ENCODE measurements around the gene MTX2.

Gene MTX2

DNA sequence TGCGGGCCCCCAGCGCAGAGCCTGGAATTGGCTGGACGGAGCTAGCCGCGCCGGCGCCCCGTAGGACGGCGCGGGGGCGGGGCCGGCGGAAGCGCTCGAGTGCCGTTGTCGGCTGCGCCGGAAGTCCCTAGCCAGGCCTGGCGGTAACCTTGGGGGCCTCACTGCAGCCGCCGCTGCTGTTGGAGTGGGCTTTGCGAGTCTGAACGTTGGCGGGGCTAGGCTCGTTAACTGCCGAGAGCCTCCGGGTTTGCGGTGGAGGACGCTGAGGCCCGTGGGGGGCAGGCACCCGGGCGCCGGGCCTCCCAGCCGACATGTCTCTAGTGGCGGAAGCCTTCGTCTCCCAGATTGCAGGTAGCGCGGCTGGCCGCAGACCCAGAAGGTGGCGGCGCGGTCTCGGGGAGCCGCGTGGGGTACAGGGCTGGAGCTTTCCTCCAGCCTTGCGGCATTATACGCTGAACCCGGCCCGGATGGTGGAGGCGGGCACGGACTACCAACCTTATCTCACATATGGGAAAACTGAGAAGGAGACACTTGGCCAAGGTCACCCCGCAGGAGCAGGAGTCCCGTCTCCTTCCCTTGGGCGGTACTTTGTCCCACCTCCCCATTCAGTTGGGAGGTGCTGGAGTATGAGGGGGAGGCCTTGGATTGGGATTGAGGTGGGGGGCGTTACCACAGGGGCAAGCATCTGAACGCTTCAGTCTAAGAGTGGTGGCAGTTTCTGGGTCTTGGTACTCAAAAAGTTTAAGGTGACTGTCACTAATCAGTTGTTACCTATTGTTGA, at the start of gene MTX2:
Gene MTX2 (plus strand): TSS at position 124 of the 781 bp plus-strand sequence. CDS start 188 bp downstream, at position 312.
- DNase-seq (ENCODE audit: low read depth in 2 of 2): peak; percentile 38 to 66

DNA sequence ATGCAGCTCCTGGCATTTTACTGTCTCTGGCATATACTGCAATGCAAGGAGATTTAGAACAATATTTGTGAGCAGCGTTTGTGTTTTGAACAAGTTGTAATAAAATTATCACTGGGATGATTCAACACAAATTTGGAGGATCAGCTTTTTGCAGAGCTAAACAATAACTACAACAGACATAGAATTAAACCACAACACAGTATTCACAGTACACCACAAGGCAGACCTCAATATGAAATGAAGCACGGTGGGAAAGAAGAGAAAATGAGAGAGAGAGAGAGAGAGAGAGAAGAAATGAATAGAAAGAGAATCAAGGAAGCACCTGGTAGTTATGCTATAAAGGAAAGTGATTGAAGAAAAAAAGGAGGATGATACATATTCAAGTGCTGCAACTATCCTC, 41.4 kb upstream of the MTX2 start:
- no peak for DNase-seq (ENCODE audit: low read depth in 2 of 2)

GRCh38 chr2:176234156-176234555, 35.1 kb upstream of the MTX2 start:
- DNase-seq (ENCODE audit: low read depth in 2 of 2): no peak

GRCh38 chr2:176234940-176235339, 34.3 kb upstream of the MTX2 start:
- DNase-seq (ENCODE audit: low read depth in 2 of 2): no peak

DNA sequence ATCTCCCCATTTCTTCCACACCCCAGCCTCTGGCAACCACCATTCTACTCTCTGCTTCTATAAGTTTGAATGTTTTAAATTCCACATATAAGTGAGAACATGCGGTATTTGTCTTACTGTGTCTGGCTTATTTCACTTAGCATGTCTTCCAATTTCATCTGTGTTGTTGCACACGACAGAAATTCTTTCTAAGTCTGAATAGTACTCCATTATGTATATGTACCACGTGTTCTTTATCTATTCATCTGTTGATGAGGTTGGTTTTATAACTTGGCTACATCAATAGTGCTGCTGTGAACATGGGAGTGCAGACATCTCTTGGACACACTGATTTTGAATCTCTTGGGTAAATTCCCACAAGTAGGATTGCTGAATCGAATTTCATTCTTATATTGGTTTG, 31.8 kb upstream of the MTX2 start:
- DNase-seq (ENCODE audit: low read depth in 2 of 2): no peak

DNA sequence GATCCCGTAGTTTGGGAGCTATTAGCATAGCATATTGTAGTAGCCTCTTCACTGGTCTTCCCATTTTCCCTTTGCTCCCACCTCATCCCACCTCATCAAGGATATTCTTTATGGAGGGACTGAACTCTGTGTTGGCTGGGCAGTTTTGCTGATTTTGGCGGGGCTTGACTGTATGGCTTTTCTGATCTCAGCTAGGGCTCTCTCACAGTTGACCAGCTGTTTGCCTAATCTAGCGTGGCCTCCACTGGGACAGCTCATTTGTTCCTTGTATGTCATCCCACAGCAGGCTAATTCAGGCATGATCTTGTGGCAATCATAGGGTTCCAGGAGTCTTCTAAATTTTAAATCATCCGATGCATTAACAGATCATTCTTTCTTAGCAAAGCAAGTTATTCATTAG, 30.2 kb upstream of the MTX2 start:
- DNase-seq (ENCODE audit: low read depth in 2 of 2): no peak

- no peak for DNase-seq (ENCODE audit: low read depth in 2 of 2)
Observed at GRCh38 chr2:176240301-176240700, 28.9 kb upstream of the MTX2 start.

DNA sequence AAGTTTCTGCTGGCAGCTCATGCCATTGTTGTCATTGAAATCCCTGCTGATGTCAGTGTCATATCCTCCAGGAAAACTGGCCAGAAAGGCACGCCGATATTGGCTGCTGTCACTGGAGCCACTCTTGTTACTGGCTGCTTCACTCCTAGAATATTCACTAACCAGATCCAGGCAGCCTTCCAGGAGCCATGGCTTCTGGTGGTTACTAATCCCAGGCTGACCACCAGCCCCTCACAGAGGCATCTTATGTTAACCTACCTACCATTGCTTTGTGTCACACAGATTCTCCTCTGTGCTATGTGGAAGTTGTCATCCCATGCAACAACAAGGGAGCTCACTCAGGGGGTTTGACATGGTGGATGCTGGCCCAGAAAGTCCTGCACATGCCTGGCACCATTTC, 27.0 kb upstream of the MTX2 start:
- DNase-seq (ENCODE audit: low read depth in 2 of 2): no peak

DNA sequence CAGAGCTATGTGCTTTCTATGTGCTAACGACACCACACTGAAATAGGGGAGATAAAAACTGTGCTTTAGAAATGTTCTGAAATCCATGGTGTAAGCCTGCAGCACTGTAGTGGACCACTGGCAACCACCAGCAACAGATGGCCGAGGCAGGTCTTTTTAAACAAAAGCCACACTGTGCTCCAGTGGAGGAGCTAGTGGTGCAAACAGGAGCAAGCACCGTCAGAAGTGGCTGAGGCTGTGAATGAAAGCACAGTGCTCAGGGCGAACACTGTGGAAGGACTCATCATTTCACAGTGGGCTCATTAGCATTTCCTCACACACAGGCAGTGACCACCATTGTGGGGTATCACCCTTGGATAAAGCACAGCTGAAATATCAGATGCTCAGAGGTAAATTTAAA, 22.9 kb upstream of the MTX2 start:
- no peak for DNase-seq (ENCODE audit: low read depth in 2 of 2)

DNA sequence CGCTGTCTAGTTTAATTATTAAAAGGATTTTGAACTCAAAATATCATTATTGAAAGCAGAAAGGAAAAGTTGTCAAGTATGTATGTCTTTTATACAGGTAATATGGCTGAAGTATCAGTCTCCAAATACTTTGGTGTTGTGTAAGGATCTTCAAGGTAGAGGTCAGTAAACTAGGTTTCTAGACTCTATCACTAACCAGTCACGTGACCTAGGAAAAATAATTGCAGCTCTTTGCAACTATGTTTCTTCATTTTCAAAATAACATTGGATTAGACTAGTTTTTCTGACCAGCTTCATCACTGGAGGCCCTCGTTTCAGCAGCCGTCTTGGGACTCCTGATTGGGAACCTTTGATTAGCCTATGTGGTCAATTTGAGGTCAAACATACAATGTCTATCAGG, 21.4 kb upstream of the MTX2 start:
- DNase-seq (ENCODE audit: low read depth in 2 of 2): no peak

- no peak for DNase-seq (ENCODE audit: low read depth in 2 of 2)
Observed at GRCh38 chr2:176251928-176252327, 17.3 kb upstream of the MTX2 start.

DNA sequence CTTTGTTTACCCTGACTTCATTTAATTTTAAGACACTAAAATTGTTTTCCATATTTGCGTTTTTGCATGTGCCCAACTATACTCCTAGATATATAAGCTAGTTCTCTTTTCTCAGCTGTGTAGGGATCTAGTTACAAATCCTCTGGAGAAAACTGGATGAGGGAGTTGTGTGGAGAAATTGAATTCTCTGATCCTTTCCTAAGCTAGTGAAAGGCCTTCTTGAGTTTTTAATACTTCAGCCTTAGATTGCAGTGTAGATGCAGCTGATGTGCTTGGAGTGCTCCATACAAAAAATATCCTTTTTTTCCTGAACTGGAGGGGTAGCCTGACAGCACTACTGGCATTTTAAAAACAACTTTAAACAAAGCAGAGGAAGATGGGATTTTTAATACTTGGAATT, 8.6 kb upstream of the MTX2 start:
- no peak for DNase-seq (ENCODE audit: low read depth in 2 of 2)

GRCh38 chr2:176261136-176261535, 8.1 kb upstream of the MTX2 start:
- DNase-seq (ENCODE audit: low read depth in 2 of 2): no peak

DNA sequence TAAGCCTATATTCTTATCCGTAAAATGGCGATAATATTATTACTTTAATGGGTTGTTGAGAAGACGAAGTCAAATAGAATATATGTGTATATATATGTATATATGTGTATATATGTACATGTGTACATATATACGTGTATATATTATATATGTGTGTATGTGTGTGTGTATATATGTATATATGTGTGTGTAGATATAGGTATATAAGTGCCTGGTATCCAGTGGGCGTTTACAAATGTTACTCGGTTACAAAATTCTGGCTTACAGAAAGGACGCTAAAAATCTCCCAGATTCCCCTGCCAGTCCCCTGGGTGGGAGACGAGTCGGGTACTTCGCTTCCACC, 295 bp upstream of the MTX2 start:
- no peak for DNase-seq (ENCODE audit: low read depth in 2 of 2)

DNA sequence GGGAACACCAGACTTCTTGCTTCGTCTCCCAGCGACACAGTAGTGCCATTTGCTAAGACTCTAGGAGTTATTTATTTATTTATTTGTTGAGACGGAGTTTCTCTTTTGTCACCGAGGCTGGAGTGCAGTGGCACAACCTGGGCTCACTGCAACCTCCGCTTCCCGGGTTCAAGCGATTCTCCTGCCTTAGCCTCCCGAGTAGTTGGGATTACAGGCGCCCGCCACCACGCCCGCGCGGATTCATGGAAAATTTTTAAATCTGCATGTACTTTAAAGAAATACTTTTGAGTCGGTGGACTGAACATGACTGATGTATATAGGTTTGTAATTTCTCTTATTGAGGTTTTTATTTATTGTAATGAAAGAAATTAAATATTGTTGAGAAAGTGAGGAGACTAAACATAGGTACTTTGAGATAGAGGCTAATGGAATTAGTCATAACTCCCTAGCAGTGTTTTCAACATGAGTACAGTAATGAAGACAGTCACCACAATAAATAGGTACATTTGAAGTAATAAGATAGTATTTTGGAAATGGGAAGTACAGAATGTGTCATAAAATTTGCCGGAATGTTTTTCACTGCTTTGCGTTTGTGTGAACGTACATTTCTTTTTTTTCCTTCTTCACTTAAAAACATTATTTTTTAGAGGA, 983 bp downstream of the MTX2 start:
- no peak for DNase-seq (ENCODE audit: low read depth in 2 of 2)

DNA sequence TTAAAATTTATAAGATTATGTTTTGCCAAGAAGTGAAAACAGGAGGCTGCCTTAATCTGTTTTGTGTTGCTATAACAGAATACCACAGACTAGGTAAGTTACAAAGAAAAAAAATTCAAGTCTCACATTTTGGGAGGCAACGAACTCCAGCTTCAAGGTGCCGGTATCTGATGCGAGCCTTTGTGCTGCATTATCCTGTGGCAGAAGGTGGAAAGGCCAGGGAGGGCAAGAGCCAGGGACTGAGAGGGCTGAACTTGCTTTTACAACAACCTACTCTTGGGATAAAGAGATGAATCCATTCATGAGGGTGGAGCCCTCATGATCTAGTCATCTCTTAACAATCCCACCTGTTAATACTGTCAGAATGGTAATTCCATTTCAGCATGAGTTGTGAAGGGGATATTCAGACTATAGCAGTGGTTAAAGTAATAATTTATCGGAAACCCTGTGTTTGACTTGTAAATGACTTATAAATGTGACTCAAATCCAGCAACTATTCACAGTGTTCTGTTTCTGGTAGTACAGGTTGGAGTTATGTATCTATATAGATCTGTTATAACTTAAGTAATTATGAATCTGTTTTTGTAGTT, 3.7 kb downstream of the MTX2 start:
- no peak for DNase-seq (ENCODE audit: low read depth in 2 of 2)

DNA sequence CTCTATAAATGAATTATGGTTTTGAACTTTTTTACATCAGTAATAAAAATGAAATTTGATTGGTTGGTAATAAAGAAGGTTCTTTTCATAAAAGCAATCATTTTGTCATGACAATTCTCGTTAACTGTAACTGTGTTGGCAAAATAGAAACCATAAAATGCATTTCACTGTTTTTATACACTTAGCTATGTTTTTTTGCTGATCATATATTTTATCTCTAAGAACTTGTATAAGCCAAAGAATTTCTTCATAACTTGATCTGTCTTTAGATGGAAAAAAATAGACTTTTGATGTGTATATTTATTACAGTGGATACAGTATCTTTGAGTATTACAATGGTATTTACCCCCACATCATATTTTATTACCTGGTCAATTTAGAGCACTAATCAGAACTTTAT, 9.7 kb downstream of the MTX2 start:
- no peak for DNase-seq (ENCODE audit: low read depth in 2 of 2)

DNA sequence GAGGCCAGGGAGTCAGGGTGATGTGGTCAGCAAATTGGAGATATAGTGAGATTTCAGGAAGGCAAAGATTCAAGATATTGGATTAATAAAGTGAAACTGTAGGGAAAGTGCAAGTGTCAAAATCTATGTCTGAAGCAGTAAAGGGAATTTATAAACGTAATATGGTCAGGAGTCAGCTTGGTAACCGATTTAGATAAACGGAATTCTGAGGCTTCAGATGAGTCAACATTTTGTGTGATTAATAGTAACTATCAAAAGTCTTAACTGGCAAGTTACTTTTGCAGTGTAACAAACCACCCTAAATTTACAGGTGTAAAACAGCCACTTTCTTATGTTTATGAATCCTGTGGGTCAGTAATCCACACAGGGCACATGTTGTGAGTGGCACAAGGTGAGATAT, 10.9 kb downstream of the MTX2 start:
- DNase-seq (ENCODE audit: low read depth in 2 of 2): no peak

GRCh38 chr2:176280867-176281658, 11.8 kb downstream of the MTX2 start:
- no peak for DNase-seq (ENCODE audit: low read depth in 2 of 2)

- no peak for DNase-seq (ENCODE audit: low read depth in 2 of 2)
Observed at GRCh38 chr2:176283291-176284068, 14.2 kb downstream of the MTX2 start.

DNA sequence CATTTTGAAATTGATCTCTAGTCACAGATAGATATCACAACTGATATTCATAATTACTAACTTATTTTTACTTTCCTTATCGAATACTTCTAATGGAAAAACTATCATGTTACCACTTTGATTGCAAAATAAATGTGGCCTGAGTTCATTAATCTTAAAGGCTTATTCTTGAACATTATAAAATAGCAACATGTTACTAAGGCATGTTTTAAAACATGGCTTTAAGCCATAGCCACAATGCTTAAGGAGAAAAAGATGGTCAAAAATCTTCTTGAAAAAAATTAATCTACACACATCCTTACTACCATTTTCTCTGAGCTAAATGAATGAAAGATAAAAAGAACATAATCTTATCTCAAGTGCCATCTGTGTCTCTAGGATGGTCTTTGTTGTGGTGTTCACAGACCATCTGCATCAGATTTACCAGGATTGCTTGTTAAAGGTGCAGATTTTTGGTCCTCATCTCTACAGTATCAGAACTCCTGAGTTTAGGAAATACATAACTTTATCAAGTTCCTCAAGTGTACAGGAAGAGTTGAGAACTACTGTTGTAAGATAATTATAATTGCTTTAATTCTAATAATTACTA, 15.3 kb downstream of the MTX2 start:
- no peak for DNase-seq (ENCODE audit: low read depth in 2 of 2)
